GM19463 (cell line): ENCODE measurements around the gene PITRM1.
"Not testable (repeated sequence)": the region's sequence is repeated elsewhere in the genome, so short reads cannot be mapped to it uniquely, and the experiment has no call there.

Experiments
- ATAC-seq: cut with Tn5 transposase; IDR thresholded peaks from one replicate; pipeline ENCODE4 v1.9.1; 2021; ENCODE audit warnings: mild to moderate bottlenecking, moderate library complexity; ENCODE audit not compliant: unreplicated experiment

The PITRM1 gene

GRCh38 chr10:3123571-3124411 lies 48.8 kb downstream of the PITRM1 start:
- ATAC-seq = no peak

GRCh38 chr10:3122486-3123205 lies 49.9 kb downstream of the PITRM1 start:
- ATAC-seq = no peak

GRCh38 chr10:3122034-3122433 lies 50.5 kb downstream of the PITRM1 start:
- ATAC-seq = no peak

- no peak for ATAC-seq
These were observed 52.7 kb downstream of the PITRM1 start for GRCh38 chr10:3119796-3120459.

GRCh38 chr10:3118641-3119091 lies 53.9 kb downstream of the PITRM1 start:
- no peak for ATAC-seq

GRCh38 chr10:3117486-3117885 lies 55.1 kb downstream of the PITRM1 start:
- ATAC-seq = no peak

- ATAC-seq = no peak
These were observed 56.0 kb downstream of the PITRM1 start for GRCh38 chr10:3116508-3117100.

GRCh38 chr10:3115685-3116084 lies 56.9 kb downstream of the PITRM1 start:
- ATAC-seq = no peak

- no peak for ATAC-seq
These were observed 59.2 kb downstream of the PITRM1 start for GRCh38 chr10:3113343-3113720.

- no peak for ATAC-seq
These were observed 60.9 kb downstream of the PITRM1 start for GRCh38 chr10:3111621-3112163.

GRCh38 chr10:3110782-3111620 lies 61.6 kb downstream of the PITRM1 start:
- no peak for ATAC-seq

- no peak for ATAC-seq
These were observed 62.9 kb downstream of the PITRM1 start for GRCh38 chr10:3109633-3110032.

- no peak for ATAC-seq
These were observed 63.4 kb downstream of the PITRM1 start for GRCh38 chr10:3109196-3109595.

GRCh38 chr10:3108575-3109105 lies 63.9 kb downstream of the PITRM1 start:
- ATAC-seq = no peak

- no peak for ATAC-seq
These were observed 64.5 kb downstream of the PITRM1 start for GRCh38 chr10:3108033-3108432.

GRCh38 chr10:3107426-3107961 lies 65.1 kb downstream of the PITRM1 start:
- no peak for ATAC-seq

GRCh38 chr10:3106928-3107425 lies 65.6 kb downstream of the PITRM1 start:
- no peak for ATAC-seq

GRCh38 chr10:3106328-3106727 lies 66.3 kb downstream of the PITRM1 start:
- not testable (repeated sequence) for ATAC-seq

GRCh38 chr10:3105905-3106304 lies 66.7 kb downstream of the PITRM1 start:
- no peak for ATAC-seq
